ENCODE results near the gene GMDS. TPM values are rescaled to one million over a fixed set of nuclear protein-coding genes. Genes with fewer than 3 reads are reported as not detected.

GMDS gene
- total RNA-seq, 1 donor from 2014 or later: 17.9 TPM

- no peak for DNase-seq (ENCODE audit: low read depth)
- no peak for TF ChIP-seq CTCF (conservative IDR thresholded peaks at IDR 0.05; ENCODE audit: low read depth, low read length)
- H3K4me3 ChIP-seq (ENCODE audit: low read depth, low read length): no peak overlapping the region
Measured at GRCh38 chr6:2126351-2126750, 119.1 kb downstream of the GMDS start.

DNA sequence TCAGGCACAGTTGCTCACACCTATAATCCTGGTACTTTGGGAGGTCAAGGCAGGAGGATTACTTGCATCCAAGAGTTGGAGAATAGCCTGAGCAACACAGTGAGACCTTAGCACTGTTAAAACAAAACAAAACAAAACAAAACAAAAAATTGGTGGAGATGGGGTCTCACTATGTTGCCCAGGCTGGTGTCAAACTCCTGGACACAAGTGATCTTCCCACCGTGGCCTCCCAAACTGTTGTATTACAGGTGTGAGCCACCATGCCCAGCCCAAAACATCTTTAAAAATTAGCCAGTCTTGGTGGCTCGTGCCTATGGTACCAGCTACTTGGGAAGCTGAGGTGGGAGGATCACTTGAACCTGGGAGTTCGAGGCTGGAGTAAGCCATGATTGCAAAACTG, 120.2 kb downstream of the GMDS start:
- TF ChIP-seq CTCF (conservative IDR thresholded peaks at IDR 0.05; ENCODE audit: low read depth, low read length): no peak
- no peak for DNase-seq (ENCODE audit: low read depth)
- no peak overlapping the region for H3K4me3 ChIP-seq (ENCODE audit: low read depth, low read length)

GRCh38 chr6:2124260-2124709, 121.1 kb downstream of the GMDS start:
- TF ChIP-seq CTCF (conservative IDR thresholded peaks at IDR 0.05; ENCODE audit: low read depth, low read length): no peak
- no peak for DNase-seq (ENCODE audit: low read depth)
- no peak overlapping the region for H3K4me3 ChIP-seq (ENCODE audit: low read depth, low read length)

- DNase-seq (ENCODE audit: low read depth): no peak
- no peak overlapping the region for H3K4me3 ChIP-seq (ENCODE audit: low read depth, low read length)
- no peak for TF ChIP-seq CTCF (conservative IDR thresholded peaks at IDR 0.05; ENCODE audit: low read depth, low read length)
Measured at GRCh38 chr6:2120912-2121311, 124.5 kb downstream of the GMDS start.

GRCh38 chr6:2119275-2119674, 126.1 kb downstream of the GMDS start:
- DNase-seq (ENCODE audit: low read depth): no peak
- no peak overlapping the region for H3K4me3 ChIP-seq (ENCODE audit: low read depth, low read length)
- no peak for TF ChIP-seq CTCF (conservative IDR thresholded peaks at IDR 0.05; ENCODE audit: low read depth, low read length)

DNA sequence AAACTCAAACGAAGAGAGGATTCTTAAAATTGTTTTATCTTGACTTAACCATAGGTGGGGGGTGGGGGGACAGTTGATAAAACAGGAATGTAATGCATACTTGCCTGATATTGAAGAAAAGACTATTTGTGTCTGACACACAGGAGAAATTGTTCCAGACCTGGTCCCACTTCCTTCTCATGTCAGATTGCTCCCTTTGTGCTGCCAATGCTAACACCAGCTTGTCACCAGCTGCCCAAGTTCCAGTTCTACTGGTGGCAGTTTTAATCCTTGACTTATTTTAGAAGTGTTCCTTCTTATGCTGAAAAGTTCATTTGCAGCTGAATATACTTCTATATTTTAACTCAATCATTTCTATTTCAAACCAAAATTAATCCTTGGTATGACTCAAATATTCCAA, 127.3 kb downstream of the GMDS start:
- DNase-seq (ENCODE audit: low read depth): no peak
- no peak for TF ChIP-seq CTCF (conservative IDR thresholded peaks at IDR 0.05; ENCODE audit: low read depth, low read length)
- no peak overlapping the region for H3K4me3 ChIP-seq (ENCODE audit: low read depth, low read length)

GRCh38 chr6:2117447-2117846, 128.0 kb downstream of the GMDS start:
- H3K4me3 ChIP-seq (ENCODE audit: low read depth, low read length): no peak overlapping the region
- no peak for TF ChIP-seq CTCF (conservative IDR thresholded peaks at IDR 0.05; ENCODE audit: low read depth, low read length)
- DNase-seq (ENCODE audit: low read depth): no peak
